NCI-H1048 (cell line): ENCODE measurements around the gene RER1.

Experiments used
- DNase-seq: peaks from one replicate; lab custom pipeline; 2025; lab: John Stamatoyannopoulos, UW

Gene RER1

DNA sequence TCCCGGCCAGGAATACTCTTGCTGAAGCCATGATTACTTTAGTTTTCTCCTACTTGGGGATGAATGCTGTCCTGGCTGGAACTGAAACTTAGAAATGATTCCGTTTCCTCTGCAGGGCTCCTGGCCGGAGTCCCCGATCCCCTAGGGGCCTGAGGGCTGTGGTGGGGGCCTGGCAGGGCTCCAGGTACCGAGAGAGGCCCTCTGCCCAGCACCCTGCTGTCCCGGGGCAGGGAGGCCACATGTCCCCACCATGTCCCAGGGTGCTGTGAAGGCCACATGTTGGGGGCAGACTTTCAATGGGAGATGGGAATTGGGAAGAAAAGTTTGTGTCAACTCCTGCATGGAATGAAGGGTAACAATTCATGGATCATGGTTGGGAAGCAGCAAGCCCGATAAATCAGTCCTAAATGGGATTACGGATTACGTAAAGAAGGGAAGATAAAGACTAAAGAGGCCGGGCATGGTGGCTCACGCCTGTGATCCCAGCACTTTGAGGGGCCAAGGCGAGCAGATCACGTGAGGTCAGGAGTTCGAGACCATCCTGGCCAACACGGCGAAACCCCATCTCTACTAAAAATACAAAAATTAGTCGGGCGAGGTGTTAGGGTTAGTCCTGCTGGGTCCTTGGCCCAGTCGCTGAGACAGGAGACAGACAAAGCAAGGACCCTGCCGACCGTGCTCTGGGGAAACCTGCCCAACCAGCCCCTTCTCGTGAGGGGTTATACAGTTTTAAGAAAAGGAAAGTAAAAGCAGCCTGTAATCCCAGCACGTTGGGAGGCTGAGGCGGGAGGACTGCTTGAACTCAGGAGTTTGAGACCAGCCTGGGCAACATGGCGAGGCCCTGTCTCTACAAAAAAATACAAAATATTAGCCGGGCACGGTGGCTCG is 37.8 kb upstream of the RER1 start:
- no peak for DNase-seq

- no peak for DNase-seq
Measured at GRCh38 chr1:2354511-2355372, 36.9 kb upstream of the RER1 start.

GRCh38 chr1:2355373-2356261 is 36.0 kb upstream of the RER1 start:
- DNase-seq: no peak

- DNase-seq: no peak
Measured at GRCh38 chr1:2356401-2356800, 35.2 kb upstream of the RER1 start.

GRCh38 chr1:2356911-2357845 is 34.5 kb upstream of the RER1 start:
- DNase-seq: no peak

DNA sequence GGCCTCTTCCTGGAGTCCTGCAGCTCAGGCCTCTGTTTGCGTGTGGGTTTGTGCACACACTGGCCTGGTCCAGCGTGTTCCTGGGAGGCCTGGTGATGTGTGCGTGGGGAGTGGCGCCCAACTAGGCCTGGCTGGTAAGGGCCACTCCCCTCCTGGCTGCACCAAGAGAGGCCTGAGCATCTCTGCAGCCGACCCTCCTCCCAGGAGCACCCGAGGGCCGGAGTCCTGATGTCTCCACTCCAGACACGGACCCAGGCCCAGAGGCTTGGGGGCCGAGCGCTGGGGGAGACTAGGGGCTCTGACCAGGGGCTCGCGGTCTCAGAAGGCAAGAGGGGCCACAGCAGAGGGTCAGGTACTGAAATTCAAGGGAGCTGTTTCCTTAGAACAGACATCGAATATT is 33.6 kb upstream of the RER1 start:
- DNase-seq: no peak

DNA sequence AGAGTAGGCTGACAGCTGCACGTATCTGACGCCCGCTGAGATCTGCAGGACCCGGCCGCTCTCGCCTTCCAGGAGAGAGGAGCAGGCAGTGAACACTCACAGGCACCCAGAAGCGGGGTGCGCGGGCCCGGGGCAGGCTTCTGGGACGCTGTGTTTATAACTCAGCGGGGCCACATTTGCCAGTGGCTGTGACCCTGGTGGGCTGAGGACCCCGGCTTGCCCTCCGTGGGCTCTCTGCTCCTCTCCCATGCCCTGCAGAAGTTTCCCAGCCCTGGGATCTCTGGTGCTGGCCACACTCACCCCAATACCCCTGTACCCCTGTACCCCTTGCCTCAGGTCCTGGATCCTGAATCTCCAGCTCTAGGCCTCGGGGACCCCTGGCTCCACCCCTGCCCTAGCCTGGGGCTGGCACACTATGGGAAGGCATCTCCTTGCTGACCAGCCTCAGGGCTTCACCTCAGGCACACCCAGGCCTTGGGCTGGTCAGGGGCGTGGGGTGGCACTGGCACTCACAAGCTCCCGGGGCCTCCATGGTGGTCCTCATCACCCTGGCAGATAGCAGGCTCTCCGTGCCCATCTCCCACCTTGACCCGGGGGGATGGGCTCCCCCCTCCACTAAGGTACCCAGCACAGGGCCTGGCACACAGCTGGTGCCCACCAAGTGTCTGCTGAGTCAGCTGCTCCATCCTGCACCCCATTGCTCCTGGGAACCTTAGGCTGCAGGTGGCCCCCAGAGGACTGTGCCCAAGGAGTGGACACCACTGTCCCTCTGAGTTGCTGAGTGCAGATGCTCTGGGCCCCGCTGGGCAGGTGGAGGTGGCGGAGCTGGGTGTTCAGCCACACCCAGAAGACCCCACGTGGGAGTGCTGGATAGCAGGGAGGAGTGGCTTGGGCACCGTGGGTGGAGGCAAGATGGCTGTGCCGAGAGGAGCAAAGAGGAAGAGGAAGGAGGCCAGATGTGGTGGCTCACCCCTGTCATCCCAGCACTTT is 32.7 kb upstream of the RER1 start:
- DNase-seq: no peak

DNA sequence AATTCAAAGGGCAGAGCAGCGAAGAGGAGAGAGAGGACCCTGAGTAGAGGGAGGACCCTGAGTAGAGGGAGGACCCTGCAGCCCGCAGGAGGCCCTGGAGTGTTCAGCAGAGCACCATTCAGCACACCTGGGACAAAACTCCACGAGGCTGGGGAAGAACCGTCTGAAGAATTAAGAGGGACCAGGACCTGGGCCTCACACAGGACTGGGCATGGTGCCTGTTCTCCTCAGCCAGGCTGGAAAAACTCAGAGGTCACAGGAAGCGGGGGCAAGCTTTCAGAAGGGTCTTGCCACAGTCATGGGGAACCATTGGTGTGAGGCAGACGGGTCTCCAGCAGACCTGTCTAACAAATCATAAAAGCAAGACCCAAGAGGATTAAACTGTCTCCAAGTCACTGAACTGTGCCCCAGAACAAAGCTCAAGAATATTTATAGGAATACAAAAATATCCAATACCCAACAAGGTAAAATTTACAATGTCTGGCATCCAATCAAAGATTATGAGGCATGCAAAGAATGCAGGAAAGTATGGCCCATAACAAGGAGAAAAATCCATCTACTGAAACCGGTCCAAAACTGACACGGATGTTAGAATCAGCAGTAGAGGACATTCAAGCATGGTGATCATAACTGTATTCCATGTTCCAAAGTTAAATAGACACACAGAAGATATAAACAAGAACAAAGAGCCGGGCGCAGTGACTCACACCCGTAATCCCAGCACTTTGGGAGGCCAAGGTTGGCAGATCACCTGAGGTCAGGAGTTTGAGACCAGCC is 30.9 kb upstream of the RER1 start:
- DNase-seq: no peak

GRCh38 chr1:2363847-2364513 is 27.7 kb upstream of the RER1 start:
- DNase-seq: no peak

GRCh38 chr1:2368053-2368744 is 23.4 kb upstream of the RER1 start:
- DNase-seq: no peak

- DNase-seq: no peak
Measured at GRCh38 chr1:2372551-2373490, 18.8 kb upstream of the RER1 start.

DNA sequence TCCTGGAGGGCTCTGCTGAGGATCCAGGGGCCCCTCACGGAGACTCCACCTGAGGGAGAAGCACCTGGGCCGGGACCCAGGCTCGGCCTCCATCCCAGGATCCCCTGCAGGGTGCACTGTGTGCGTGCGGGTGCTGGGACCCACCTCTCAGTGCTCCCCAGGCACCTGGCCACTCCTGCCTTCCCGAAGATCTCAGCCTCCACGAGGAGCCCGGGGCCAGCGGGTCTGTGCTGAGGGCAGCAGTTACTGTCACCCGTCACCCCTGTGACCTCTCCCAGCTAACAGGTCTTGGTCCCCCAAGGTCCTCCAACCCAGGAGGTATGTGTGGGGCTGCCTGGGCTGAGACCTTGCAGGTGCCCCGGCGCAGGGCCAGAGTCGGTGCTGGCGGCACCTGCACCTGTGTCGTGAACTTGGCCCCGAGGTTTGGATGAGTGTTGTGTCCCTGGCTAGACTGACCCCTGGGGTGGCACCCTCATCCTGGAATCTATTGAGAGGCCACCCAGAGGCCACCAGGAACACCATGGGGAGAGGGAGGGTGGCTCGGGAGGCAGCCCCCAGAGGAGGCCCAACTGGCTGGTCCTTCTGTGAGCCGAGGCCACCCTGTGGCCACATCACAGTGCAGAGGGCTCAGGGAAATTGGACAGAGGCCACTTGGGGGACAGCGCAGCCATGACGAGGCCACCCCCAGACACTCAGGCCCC is 17.9 kb upstream of the RER1 start:
- DNase-seq: no peak

DNA sequence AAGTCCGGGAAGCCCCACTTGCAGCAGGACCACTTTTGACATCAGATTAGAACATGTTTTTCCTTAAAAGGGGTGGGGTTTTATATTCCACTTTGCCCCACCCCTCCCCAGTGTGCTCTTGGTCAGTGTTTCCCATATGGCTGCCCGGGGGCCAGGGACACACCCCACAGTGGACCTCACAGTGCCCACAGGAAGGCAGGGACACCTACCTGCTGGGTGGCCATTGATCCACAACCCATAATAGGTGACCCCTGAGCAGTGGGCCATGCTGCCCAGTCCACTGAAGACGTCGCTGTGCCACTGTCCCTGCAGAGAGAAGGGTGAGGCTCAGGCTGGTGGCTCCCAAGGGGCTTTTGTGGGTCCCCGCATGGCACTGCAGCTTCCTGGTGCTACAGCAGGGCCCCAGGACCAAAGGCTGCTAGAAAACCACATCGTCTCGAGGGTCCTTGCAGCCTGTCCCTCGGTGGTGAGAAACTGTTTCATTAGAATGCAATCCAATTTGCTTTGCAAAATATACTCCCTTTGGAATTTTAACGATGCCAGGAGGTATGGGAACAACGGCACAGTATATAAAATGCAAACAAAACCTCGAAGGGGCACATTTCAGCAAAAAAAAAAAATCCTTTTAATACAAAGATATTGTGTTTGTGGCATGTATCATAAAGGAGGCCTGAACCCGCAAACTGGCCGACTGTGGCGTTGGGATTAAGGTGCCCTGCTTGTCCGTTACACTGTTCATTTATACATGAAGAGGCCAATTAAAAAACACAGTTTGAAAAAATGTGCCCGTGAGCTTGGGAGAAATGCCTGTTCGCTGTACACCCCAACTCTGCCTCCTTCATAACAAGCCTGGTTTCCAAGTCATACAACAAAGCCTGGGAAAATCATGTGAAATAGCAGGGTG is 17.1 kb upstream of the RER1 start:
- DNase-seq: no peak

DNA sequence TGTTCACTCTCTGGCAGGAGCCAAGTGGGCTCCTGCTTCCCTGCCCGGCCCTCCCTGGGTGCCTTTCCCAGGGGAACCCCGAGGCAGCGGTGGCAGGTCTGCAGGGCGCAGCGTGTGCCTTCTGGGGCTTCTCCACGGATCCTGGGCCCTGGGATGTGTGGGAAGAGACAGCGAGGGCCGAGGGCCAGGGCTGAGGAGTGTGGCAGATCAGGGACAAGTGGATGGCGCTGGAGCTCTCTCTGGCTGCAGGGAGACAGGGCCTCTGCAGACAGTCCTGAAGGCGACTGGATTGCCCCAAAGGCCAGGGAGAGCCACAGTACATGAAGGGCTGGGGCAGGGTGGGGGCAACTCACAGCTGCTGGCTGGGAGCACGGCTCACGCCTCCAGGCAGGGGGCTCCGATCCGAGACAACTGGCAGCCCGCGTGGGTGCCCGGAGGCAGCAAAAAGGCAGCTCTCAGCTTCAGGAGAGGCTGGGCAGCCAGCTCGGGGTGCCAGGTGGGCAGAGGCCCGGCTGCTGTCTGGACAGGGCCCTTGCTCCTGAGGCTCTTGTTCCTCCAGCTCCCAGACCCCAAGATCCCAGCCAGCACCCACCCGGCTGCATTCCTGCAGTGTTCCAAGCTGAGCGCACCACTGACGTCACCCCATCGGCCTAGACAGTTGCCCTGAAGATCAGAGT is 16.3 kb upstream of the RER1 start:
- DNase-seq: no peak
